NK-92 (cell line): Measurements from ENCODE around the gene CTSV.
"Not testable (repeated sequence)": the region's sequence is repeated elsewhere in the genome, so short reads cannot be mapped to it uniquely, and the experiment has no call there.

Source experiments
- DNase-seq: peaks from one replicate; lab custom pipeline; 2025; ENCODE audit not compliant: unreplicated experiment; lab: John Stamatoyannopoulos, UW

CTSV gene

GRCh38 chr9:97038611-97039513 is at the start of gene CTSV:
Gene CTSV (minus strand): TSS chr9:97039142. CDS start chr9:97038043, 1,099 bp downstream.
- DNase-seq = no peak

DNA sequence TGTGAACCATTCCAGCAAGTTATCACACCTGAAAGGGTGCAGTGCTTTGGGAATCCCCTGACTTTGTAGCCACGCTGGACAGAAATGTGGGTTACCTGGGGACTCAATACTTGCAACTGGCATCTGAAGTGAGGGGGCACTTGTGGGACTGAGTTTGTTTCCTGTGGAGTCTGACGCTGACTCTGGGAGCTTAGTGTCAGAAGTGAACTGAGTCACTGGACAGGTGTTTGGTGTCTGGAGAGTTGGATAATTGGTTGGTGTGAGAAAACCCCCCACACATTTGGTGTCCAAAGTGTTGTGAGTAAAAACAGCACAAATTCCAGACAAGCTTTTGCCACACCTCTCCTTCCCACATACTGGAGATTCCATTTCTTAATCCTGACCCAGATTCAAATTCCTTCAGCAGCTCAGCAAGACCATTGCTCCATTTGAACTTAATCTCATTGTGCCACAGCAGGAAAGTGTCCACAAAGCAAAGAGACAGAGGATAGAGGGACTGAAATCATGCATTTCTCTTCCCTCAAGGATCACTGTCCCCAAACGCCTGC is 48.8 kb upstream of the CTSV start:
- not testable (repeated sequence) for DNase-seq

- not testable (repeated sequence) for DNase-seq
Observed at GRCh38 chr9:97084562-97084991, 45.6 kb upstream of the CTSV start.

DNA sequence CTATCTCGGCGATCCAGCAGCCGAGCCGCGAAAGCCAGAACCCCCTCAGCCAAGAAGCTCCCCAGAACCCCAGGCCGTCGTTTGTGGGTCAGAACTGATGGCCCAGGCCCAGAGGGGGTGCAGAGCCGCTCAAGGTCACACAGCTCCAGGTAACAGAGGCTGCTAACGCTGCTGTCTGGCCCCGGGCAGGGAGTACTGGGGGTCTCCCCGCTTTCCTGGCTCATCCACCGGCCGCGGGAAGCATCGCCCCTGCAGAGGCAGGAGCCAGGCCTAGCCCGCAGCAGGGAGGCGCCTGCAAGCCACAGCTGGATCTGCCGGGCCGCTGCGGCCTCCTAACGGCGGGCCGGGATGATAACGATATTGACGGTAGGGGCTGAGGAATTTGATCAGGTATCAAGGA is 39.4 kb upstream of the CTSV start:
- no peak for DNase-seq

DNA sequence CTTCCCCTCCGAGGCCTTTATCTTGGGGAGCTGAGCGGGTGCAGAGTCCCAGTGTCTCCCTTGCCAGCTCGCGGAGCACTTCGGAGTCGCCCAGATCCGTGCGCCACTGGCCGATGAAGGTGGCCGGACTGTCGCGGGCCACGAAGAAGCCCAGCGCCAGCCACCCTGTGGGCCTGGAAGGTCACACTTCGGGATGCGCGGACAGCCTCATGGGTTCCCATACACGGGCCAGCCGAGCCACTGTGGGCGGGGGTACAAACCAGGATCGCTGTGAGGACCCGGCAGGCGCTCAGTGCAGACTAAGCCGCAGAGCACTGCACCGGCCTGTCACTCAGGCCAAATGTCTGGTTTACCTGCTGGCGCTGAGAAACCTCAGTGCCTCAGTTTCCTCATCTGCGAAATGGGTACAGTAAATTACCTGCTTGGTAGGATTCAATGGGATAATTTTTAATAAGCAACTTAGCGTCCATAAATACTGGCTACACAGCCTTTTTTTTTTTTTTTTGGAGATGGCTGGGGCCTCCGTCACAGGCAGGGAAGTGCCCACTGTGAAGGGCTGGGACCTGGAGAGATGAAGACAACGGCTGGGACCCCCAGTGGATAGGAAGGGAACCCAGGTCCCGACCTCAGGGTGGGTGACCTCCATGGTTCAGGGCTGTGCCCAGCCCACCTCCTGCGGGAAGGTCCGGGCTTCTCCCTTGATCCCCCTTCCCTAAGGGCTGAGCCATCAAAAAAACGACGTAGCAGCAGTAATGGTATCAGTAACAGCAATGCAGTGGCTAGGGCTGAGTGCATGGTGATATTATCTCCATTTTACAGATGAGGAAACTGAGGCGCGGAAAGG is 38.7 kb upstream of the CTSV start:
- DNase-seq = no peak

DNA sequence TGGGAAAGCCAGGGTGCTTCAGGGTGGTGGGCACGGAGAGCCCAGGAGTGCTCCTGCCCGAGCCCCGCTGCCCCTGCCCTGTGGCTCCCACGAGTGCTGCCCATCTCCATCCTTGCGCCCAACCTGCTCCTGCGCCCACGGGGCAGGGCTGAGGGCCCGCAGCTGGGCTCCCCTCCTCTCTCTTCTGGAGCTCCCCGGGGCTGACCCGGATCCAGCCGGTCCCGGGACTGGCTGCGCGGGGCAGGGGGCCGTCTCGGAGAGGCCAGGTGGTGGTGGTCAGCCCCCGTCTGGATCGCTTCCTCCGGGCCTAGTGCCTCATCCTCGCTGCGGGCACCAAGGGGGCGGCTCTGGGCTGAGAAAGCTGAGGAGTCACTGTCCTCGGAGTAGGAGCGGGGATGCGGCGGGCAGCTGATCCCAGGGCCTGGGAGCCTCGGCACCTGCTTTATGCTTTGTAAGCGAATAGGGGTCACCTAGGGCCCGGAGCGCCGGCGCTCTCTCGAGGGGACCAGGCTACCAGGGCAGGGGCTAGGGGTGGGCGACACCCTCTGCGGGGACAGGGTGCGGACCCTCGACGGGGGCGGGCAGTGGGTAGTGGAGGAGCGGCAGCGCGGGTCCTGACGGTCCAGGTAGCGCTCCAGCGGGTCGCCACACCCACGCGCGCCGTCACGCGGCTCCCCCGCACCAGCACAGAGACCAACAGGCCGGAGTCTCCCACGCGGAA is 37.9 kb upstream of the CTSV start:
- not testable (repeated sequence) for DNase-seq

GRCh38 chr9:97076238-97076637 is 37.3 kb upstream of the CTSV start:
- DNase-seq = no peak

- DNase-seq = no peak
Observed at GRCh38 chr9:97075289-97075985, 36.5 kb upstream of the CTSV start.

DNA sequence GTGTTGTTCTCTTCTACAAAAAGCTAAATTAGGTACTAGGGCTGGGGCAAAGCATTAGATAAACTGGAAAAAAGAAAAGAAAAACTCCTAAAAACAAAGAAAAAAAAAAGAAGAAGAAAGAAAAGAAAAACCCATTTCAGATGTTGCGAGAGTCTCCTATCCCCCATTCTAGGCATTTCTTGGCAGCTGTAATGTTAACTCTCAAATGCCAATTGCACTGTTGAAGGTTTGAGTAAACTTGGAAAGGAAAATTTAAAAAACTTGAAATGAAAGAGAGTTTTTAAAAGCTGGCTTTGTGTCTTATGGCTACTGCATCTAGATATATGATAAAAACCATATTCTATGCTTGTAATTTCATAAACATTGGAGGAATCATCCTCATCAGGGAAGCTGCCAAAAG is 34.6 kb upstream of the CTSV start:
- DNase-seq = no peak

DNA sequence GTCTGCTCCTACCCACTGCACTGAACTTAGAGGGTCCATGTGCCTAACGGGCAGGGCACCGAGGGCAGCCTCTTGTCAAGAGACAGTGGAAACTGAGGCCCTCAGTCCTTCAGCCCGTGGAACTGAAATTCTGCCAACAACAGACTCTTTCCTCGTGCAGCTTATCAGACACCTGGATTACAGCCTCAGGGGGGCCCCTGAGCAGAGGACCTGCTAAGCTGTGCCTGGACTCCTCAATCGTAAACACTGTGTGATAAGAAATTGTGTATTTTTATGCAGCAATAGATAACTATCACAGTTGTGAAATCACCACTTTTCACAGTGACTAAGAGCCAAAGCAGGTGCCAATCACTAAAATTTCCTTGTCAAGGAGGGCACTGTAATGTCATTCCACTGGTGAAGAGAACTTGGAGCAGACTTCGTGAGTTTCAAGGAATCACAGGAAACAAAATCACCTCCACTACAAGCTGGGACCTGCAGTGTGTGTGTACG is 33.4 kb upstream of the CTSV start:
- no peak for DNase-seq

DNA sequence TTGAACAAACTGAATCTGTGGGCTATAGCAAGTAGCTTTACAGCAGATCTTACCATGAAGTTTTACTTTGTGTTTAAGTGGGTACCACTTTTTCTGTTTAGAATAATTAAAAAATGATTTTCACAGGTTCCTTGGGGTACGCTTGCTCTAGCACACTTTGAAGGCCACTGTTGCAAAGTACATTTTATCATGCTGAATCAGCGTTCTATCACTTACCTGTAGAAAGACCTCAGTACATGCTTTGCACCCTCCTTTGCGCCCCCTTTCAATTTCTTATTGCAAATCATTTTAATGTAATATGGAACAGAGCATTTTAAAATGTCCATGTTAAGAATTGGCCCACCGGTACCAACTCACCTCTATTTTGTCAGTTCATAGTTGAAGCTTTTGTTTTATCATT is 31.4 kb upstream of the CTSV start:
- not testable (repeated sequence) for DNase-seq

DNA sequence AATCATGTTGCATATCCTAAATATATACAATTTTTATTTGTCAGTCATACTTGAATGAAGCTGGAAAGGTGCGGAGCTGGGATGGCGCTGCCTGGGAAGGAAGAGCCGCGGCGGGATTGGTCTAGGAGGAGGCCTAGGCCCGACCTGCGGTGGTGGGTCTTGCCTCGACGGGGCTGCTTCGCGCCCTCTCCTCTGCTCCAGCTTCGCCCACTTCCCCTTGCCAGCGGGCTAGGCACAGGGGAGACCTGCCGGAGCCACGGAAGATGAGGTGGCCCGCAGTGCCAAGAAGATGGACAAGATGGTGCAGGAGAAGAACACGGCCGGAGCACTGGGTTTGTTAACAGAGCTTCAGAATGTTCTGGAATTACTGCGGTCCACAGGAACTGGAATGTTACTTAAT is 28.5 kb upstream of the CTSV start:
- no peak for DNase-seq

DNA sequence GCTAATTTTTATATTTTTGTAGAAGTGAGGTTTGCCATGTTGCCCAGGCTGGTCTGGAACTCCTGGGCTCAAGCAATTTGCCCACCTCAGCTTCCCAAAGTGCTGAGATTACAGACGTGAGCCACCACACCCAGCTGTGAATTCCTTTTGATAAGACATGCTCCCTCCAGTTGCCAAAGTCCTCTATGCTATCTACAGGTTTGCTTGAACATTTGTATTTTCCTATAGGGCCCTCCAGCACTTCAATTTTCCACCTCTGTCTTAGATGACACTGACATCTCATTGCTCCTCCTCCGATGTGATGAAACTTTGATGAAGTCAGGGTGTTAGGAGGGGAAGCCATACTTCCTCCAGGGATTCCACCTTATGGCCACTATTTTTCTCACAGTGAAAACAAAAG is 25.2 kb upstream of the CTSV start:
- DNase-seq = no peak

- no peak for DNase-seq
Observed at GRCh38 chr9:97060796-97061195, 21.9 kb upstream of the CTSV start.

GRCh38 chr9:97059626-97060025 is 20.7 kb upstream of the CTSV start:
- DNase-seq = no peak

- no peak for DNase-seq
Observed at GRCh38 chr9:97057651-97058050, 18.7 kb upstream of the CTSV start.

DNA sequence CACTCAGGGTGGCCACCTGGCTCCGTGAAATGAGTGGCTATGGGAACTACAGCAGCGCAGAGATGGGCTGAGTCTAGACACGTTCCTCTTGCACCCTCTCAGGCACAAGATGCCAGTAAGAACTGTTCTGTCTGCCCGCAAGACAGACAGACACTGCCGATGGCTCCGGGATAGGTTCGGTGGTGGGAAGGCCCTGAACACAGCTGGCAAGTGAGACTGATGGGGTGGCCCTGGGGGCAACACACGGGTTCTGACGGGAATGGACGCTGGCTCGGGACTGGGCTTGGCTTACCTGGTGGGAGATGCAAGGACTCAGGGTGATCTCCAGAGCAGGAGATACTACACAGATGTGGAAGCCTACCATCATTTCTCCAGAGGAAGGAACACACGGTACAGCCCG is 16.9 kb upstream of the CTSV start:
- not testable (repeated sequence) for DNase-seq

GRCh38 chr9:97053717-97054116 is 14.8 kb upstream of the CTSV start:
- no peak for DNase-seq

GRCh38 chr9:97052735-97053134 is 13.8 kb upstream of the CTSV start:
- no peak for DNase-seq

DNA sequence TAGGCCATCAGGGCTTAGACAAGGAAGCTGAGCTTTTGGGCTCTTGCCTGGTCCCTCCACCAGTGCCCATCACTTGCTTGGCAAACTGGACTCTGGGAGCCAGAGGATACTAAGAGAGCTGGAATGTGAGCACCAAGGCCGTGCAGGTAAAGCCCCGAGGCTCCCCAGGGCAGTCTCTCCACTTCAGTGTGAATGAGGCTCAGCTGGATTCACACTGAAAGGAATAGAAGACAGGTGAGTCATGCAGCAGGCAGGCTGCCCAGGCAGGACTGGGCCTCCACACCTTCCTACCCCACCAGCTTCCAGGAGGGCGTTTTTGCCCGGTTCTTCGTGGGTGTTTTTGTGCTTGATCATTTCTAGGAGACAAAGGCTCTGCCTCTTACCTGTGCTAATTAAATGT is 7.3 kb upstream of the CTSV start:
- no peak for DNase-seq
